Lung (tissue), 12 donors: Measurements from ENCODE around the gene LONP2. TPM values are rescaled to one million over a fixed set of nuclear protein-coding genes. Genes with fewer than 3 reads are reported as not detected.

ENCODE experiments used
- ATAC-seq: fragments of 200-7000 bp; cut with Tn5 transposase; one replicate; pipeline ENCODE4 v1.9.1; 2020; ENCODE audit warnings: moderate number of reproducible peaks; ENCODE audit not compliant: insufficient read depth, low FRiP score
- DNase-seq, 3 donors: peaks; one replicate each; pipeline ENCODE4 v3.0.0-alpha.2; 2013 to 2017
- H3K27ac ChIP-seq, 2 donors: one replicate each; pipeline ENCODE4 v1.5.1; 2013; ENCODE audit warnings: mild to moderate bottlenecking in 2 of 2, moderate library complexity in 2 of 2, control low read depth in 1 of 2, inconsistent platforms in 1 of 2, low read depth in 1 of 2, low read length in 1 of 2
- H3K27me3 ChIP-seq, 3 donors: one replicate each; pipeline ENCODE4 v1.5.1; 2013; ENCODE audit warnings: low read length in 2 of 3; ENCODE audit not compliant: control insufficient read depth in 3 of 3, insufficient read depth in 3 of 3
- H3K36me3 ChIP-seq, 4 donors: one replicate each; pipeline ENCODE4 v1.5.1; 2013; ENCODE audit warnings: low read length in 4 of 4, mild to moderate bottlenecking in 1 of 4, moderate library complexity in 1 of 4; ENCODE audit not compliant: control insufficient read depth in 4 of 4, insufficient read depth in 4 of 4
- H3K4me1 ChIP-seq, 5 donors: one replicate each; pipeline ENCODE4 v1.5.1; 2013; ENCODE audit warnings: low read length in 5 of 5, mild to moderate bottlenecking in 2 of 5, moderate library complexity in 1 of 5; ENCODE audit not compliant: control insufficient read depth in 5 of 5, insufficient read depth in 5 of 5
- H3K4me3 ChIP-seq: one replicate; pipeline ENCODE4 v1.5.1; 2013; ENCODE audit warnings: mild to moderate bottlenecking, control low read depth, moderate library complexity
- H3K9ac ChIP-seq, 2 donors: one replicate each; pipeline ENCODE4 v1.5.1; 2013; ENCODE audit warnings: low read length in 2 of 2, control low read depth in 1 of 2; ENCODE audit not compliant: insufficient read depth in 1 of 2
- H3K9me3 ChIP-seq, 4 donors: one replicate each; pipeline ENCODE4 v1.5.1; 2013; ENCODE audit warnings: low read length in 3 of 4, mild to moderate bottlenecking in 1 of 4, moderate library complexity in 1 of 4; ENCODE audit not compliant: control insufficient read depth in 4 of 4, insufficient read depth in 3 of 4
- CTCF ChIP-seq: IDR thresholded peaks from 2 replicates; pipeline ENCODE4 v1.5.1; 2012; ENCODE audit warnings: mild to moderate bottlenecking; ENCODE audit errors: control extremely low read depth, extremely low read depth
- WGBS, 2 donors: extraction: QIAGEN DNeasy Blood & Tissue Kit; methylation state at CpG; one replicate each; pipeline ENCODE4 v1.1.7; 2013; 5-methylcytosine and 5-hydroxymethylcytosine counted together
- polyA plus RNA-seq, 2 donors: library from polyadenylated mRNA; stranded (reverse); fragments of 200-250 nt; gene quantifications; one replicate each; pipeline ENCODE4 v1.2.1, GENCODE V29; 2013
- total RNA-seq, 2 donors: library from RNA; depleted of rRNA in 1 of 2; stranded (reverse); fragments of >200 nt in 1 of 2; gene quantifications; one replicate each; pipeline ENCODE4 v1.2.1, GENCODE V29; 2014 to 2021
- donor health status: control.
- donor health status: control.
- donor health status: Bipolar disorder and iron deficiency.
- donor health status: healthy.
- donor health status: DM: yes; HTN: yes; CAD: no.

The LONP2 gene
- total and polyA plus RNA-seq, 4 donors, result 20.7 to 81.5 (median 46.1) TPM

- WGBS, 2 donors, result 90% methylated on average over 20 of the region's 20 CpGs
- Histone ChIP-seq H3K27me3 (no peaks in the 10 kb centered on the region), H3K9me3 (no peaks in the 10 kb centered on the region), H3K27ac (peak overlapping the region in 1 of 2 donors; percentile 6), H3K4me1 (peaks cover 0 to 2% (median 0%) of the 10 kb centered on the region in 5 donors), H3K36me3 (peaks cover 14 to 38% (median 34%) of the 10 kb centered on the region in 4 donors), H3K9ac (no peak overlapping the region), H3K4me3 (no peak overlapping the region)
- DNase-seq, result no peak
- no peak for TF ChIP-seq CTCF
- ATAC-seq, result no peak
These were observed 103.2 kb downstream of the LONP2 start for GRCh38 chr16:48347191-48347865.

GRCh38 chr16:48347980-48348379 is 103.9 kb downstream of the LONP2 start:
- 83 to 87% methylated on average over 4 of the region's 4 CpGs for WGBS, 2 donors
- H3K36me3 ChIP-seq, result peaks cover 9 to 38% (median 30%) of the 10 kb centered on the region in 4 donors
- no peak for TF ChIP-seq CTCF
- DNase-seq (peak in 1 of 3 donors; percentile 26), ATAC-seq (no peak)
- H3K4me1 ChIP-seq, result peaks cover 0 to 2% (median 0%) of the 10 kb centered on the region in 5 donors
- no peaks in the 10 kb centered on the region for H3K9me3 ChIP-seq
- H3K27ac ChIP-seq, result no peak overlapping the region
- no peaks in the 10 kb centered on the region for H3K27me3 ChIP-seq
- no peak overlapping the region for H3K9ac ChIP-seq
- H3K4me3 ChIP-seq, result no peak overlapping the region

GRCh38 chr16:48350736-48351135 is 106.6 kb downstream of the LONP2 start:
- Histone ChIP-seq H3K4me3 (no peak overlapping the region), H3K36me3 (peaks cover 10 to 45% (median 35%) of the 10 kb centered on the region in 4 donors), H3K27me3 (no peaks in the 10 kb centered on the region), H3K9ac (no peak overlapping the region), H3K4me1 (peaks cover 0 to 4% (median 2%) of the 10 kb centered on the region in 5 donors), H3K27ac (no peak overlapping the region), H3K9me3 (no peaks in the 10 kb centered on the region)
- DNase-seq (no peak), ATAC-seq (no peak)
- no peak for TF ChIP-seq CTCF
- WGBS, 2 donors, result 76 to 80% methylated on average over 3 of the region's 3 CpGs
